HG02588 (cell line): ENCODE results near the gene GAB3.
"Not testable (repeated sequence)": the region's sequence is repeated elsewhere in the genome, so short reads cannot be mapped to it uniquely, and the experiment has no call there.

Experiments used
- ATAC-seq: cut with Tn5 transposase; IDR thresholded peaks from one replicate; pipeline ENCODE4 v1.9.1; 2021; ENCODE audit warnings: mild to moderate bottlenecking, moderate library complexity; ENCODE audit not compliant: unreplicated experiment

GAB3 gene

GRCh38 chrX:154658957-154659356 is 91.9 kb downstream of the GAB3 start:
- no peak for ATAC-seq

GRCh38 chrX:154658187-154658586 is 92.7 kb downstream of the GAB3 start:
- ATAC-seq: no peak

- ATAC-seq: no peak
Observed at GRCh38 chrX:154657226-154657805, 93.6 kb downstream of the GAB3 start.

- no peak for ATAC-seq
Observed at GRCh38 chrX:154655786-154656185, 95.1 kb downstream of the GAB3 start.

- no peak for ATAC-seq
Observed at GRCh38 chrX:154655346-154655745, 95.5 kb downstream of the GAB3 start.

DNA sequence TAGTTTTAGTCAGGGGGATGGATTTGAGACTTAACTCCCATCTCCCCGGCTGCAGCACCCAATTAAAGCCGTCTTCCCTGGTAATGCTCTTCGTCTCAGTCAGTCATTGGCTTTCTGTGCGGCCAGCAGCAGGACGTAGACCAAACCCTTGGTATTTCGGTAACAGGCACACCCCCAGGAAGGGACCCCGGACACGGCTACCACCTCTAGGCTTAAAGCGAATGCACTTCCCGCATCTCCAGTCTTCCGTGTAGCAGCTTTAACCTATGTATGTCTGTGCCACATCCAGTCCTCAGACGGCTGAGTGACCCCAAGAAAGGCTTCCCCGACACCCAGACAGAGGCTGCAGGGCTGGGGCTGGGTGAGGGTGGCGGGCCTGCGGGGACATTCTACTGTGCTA is 96.0 kb downstream of the GAB3 start:
- ATAC-seq: no peak

DNA sequence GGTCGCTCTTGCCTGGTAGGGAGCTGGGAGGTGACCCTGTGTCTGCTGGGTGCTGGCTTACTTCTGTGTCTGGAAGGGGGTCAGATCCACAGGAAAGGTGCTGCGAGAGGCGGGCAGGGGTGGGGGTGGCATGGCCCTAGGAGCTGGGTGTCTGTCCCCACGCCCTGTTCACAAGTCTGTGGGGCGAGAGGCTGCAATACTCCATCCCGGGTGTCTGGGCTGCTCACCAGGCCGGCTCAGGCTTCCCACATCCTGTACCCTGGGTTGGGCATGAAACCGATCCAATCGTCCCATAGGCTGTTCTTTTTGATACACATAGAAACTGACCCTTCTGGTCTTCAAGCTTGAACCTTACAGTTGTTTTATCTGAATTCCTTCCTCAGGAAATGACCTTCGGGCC is 96.5 kb downstream of the GAB3 start:
- no peak for ATAC-seq

DNA sequence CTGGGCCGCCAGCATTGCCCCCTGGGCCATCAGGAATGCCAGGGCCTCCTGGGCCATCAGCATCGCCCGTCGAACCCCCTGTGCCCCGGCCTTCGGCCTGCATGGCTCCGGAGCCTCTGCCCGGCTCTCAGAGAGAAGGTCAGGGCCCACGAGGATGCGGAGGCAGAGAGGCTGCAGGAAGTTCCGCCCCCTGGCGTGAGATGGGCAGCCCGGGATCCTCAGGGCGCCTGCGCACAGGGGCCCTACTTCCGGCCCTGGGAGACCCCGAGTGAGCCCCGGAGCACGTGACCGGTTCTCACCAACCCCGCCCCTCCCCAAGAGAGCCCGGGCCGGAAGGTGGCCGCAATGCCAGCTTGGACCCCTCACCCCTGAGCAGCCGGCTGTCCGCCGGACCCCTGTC is 97.5 kb downstream of the GAB3 start, which contains the start of gene CTAG2:
Gene CTAG2, minus strand, starts transcription at position 167 of the 400 bp plus-strand sequence. Its CDS starts 64 bp downstream, at position 103.
- not testable (repeated sequence) for ATAC-seq

DNA sequence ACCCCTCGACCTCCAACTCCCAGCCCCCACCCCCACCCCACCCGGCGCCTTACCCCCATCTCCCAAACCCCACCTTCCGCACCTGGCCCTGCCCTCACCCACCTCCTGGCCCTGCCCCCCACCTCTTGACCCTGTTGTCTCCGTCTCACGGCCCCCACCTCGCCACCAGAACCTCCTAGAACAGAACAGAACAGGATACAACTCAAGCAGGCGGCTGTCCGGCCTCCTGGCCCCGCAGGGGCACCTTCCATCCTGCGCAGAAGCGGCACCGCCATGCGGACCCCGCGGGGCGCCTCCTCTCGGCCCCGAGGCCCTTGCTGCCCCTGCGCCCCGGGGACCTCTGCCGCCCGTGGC is 97.9 kb downstream of the GAB3 start:
- ATAC-seq: no peak

DNA sequence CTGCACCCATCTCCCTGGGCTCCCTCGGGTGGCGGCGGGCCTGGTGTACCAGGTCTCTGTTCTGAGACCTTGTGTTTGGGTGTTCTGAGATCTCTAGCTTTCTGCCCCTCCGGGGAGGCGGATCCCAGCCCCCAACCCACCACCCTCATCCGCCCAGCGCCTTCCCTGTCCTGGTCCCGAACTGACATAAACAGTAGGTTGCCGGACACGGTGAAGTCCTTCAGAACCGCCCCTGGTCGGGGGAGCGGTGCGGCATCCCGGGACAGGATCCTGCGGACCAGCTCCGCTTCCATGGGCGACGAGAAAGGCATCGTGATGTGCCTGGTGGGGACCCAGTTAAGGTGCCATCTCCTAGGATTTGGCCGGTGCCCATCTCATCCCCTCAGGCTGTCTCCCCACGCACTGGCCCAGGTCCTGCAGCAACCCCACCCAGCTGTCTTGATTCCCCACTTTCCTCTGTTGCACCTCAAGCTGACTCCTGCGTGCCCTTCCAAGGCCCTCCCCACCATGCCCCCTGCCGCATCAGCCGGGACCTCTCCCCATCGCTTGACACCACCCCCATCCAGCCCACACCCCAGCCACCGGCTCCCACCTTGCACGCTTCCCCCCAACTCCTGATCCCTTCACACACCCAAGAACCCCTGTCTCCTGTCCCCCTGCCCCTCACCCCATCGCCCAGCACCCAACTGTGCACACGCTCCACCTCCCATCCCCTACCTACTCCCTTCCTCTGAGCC is 98.4 kb downstream of the GAB3 start:
- no peak for ATAC-seq

GRCh38 chrX:154650221-154650510 is 100.7 kb downstream of the GAB3 start:
- ATAC-seq: no peak

- no peak for ATAC-seq
Observed at GRCh38 chrX:154649503-154650220, 101.2 kb downstream of the GAB3 start.

DNA sequence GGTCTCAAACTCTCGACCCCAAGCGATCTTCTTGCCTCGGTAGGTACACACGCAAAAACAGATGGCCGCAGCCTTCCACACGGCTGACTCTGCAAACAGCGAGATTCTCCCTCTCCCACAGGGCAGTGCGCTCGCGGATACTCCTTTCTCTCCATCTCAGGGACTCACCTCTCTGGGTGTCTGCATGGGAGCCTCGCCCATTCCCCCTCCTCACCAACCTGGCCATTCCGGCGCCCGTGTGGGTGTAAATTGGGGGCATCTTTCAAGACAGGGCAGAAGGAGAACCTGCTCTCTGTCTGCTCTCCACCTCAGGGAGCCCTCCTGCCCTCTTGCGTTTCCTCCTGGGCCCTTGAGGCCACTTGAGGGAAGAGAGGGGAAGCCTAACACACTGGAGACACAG is 101.9 kb downstream of the GAB3 start:
- ATAC-seq: no peak

GRCh38 chrX:154645745-154646378 is 105.0 kb downstream of the GAB3 start:
- ATAC-seq: not testable (repeated sequence)

DNA sequence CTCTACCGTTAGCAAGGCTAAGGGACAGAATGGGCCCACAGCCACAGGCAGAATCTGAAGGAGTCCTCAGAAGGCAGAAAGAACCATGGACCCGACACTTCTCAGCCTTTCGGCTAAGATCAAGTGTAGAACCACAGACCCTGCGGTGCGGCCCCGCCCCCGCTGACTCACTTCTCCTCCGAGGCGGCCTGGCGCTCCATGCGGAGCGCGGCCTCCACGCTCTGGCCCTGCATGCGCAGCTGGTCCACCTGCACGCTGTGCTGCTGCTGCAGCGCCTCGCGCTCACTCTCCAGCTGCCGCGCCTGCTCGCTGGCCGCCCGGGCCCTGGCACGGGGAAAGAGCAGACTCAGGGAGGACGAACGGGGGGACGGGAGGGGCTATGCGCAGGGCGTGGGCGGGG is 107.2 kb downstream of the GAB3 start:
- ATAC-seq: not testable (repeated sequence)

GRCh38 chrX:154641740-154642139 is 109.1 kb downstream of the GAB3 start:
- not testable (repeated sequence) for ATAC-seq

DNA sequence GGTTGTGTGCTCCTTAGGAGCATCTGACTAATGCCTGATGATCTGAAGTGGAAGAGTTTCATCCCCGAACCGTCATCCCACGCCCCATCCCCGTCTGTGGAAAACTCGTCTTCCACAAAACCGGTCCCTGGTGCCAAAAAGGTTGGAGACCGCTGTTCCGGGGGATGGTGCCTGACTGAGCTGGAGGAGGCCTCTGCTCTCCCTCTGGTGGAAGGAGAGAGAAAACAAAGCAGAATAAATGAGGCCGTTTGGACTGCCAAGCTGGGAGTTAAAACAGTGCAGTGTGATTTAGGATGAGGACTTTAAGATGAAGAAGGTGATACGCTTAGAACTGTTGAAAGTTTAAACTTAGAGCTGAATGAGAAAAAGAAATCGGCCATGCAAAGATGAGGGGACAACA is 117.2 kb downstream of the GAB3 start:
- not testable (repeated sequence) for ATAC-seq

- ATAC-seq: not testable (repeated sequence)
Observed at GRCh38 chrX:154630949-154631348, 119.9 kb downstream of the GAB3 start.

- ATAC-seq: not testable (repeated sequence)
Observed at GRCh38 chrX:154628960-154629359, 121.9 kb downstream of the GAB3 start.
